Transverse colon (tissue), 4 donors: ENCODE measurements around the gene OVOL1.

Experiments
- EP300 ChIP-seq: sonication (generic); formaldehyde crosslinking; IDR thresholded peaks from one replicate; pipeline ENCODE4 v1.6.1; 2017; ENCODE audit warnings: antibody characterized with exemption, low read depth
- POLR2A ChIP-seq: fragments of 450-650 bp; IDR thresholded peaks from one replicate; pipeline ENCODE4 v1.6.1; 2016; ENCODE audit warnings: antibody characterized with exemption, mild to moderate bottlenecking, moderate library complexity
- POLR2AphosphoS5 ChIP-seq, 3 donors: sonication (generic); formaldehyde crosslinking; IDR thresholded peaks; one replicate each; pipeline ENCODE4 v1.6.1; 2016; ENCODE audit warnings: antibody characterized with exemption in 3 of 3
- TF ChIP-seq, protein P1 (sequence below), 5 experiments: fragments of 200-600 bp in 3 of 5; fragments of 450-650 bp in 2 of 5; sonication (generic) in 3 of 5; IDR thresholded peaks; 1 replicate in 2 of 5; 2 replicates in 3 of 5; pipeline ENCODE4 v1.5.1; 2016 to 2017; ENCODE audit warnings: antibody characterized with exemption in 5 of 5, inconsistent platforms in 3 of 5, mild to moderate bottlenecking in 2 of 5, moderate library complexity in 1 of 5

- TF ChIP-seq, protein P1, sequence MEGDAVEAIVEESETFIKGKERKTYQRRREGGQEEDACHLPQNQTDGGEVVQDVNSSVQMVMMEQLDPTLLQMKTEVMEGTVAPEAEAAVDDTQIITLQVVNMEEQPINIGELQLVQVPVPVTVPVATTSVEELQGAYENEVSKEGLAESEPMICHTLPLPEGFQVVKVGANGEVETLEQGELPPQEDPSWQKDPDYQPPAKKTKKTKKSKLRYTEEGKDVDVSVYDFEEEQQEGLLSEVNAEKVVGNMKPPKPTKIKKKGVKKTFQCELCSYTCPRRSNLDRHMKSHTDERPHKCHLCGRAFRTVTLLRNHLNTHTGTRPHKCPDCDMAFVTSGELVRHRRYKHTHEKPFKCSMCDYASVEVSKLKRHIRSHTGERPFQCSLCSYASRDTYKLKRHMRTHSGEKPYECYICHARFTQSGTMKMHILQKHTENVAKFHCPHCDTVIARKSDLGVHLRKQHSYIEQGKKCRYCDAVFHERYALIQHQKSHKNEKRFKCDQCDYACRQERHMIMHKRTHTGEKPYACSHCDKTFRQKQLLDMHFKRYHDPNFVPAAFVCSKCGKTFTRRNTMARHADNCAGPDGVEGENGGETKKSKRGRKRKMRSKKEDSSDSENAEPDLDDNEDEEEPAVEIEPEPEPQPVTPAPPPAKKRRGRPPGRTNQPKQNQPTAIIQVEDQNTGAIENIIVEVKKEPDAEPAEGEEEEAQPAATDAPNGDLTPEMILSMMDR (IDR thresholded peaks at IDR 0.05) = no peak
- TF ChIP-seq POLR2AphosphoS5 (IDR thresholded peaks at IDR 0.05) (no peak), EP300 (no peak), POLR2A (no peak)
Measured at GRCh38 chr11:65774525-65775306, 12.1 kb upstream of the OVOL1 start.
